GM21723 (cell line): ENCODE results near the gene SH3RF1.
A peak's percentile ranks its signal among the peaks of the same experiment; 100 is the strongest.

Source experiments
- ATAC-seq: cut with Tn5 transposase; IDR thresholded peaks from one replicate; pipeline ENCODE4 v1.9.1; 2021; ENCODE audit warnings: mild to moderate bottlenecking, moderate library complexity; ENCODE audit not compliant: unreplicated experiment

SH3RF1 gene

DNA sequence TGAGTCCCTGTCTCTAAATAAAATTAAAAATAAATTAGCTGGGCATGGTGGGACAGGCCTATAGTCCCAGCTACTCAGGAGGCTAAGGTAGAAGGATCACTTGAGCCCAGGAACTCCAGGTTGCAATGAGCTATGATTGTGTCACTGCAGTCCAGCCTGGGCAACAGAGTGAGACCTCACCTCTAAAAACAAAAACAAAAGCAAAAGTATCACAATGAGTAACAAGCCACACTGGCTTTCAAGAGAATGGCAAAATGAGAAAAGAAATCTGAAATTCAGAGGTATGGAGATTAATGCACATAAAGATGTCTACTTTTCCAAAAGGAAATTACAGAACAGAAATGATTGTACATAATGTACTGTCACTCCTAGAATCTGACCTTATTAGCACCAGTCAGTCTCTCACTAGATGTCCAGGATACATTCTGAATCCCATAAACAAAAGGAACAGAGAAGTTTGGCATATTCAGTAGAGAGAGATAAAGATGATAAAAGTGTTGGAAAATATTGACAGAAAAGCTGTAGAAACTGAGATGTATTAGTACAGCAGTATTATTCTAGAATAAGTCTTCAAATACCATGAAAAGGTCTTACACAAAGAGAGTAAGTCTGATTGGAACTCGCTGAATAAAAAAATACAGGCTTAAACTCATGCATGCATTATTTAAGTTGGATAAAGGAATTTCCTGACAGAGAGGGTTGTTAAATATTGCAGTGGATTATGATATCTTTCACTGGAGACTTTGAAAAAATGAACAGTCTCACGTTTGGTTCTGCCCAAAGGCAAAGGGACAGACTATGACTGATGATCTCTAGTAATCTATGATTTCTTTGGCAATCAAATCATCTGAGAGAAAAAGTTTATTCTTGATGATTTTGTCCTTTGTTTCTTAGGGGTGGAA, 102.5 kb downstream of the SH3RF1 start:
- ATAC-seq = peak; percentile 97

DNA sequence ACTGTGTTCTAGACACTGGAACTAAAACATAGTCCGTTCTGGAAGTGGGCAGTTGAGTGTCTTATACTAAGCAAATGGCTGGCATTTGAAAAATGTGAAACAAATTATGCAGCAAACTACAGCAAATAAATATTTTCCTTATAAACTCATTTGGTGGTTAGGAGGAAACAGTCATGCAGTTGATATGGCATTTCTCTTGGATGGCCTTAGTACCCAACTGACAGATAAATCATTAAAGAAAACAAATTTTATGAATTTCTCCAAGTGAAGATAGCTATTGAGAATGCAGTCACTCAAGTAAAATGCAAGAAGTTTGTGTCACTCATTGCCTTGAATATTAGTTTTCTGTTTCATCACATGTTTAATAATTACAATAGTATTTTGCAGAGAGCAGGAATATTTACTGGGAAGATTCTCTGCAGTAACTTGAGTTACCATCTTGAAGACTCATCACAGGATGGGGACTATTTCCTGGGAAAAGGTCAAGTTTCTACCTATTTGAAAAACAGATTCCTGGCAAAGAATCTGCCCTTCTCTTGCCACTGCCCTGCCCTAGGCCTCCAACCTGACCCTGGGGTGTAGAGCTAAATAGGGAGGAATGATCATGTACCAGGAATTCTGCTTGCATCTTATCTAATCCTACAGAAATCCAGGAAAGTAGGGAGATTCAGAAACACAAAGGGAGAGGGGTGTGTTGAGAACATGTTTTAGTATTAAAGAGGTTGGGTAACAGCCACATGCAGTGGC, 105.9 kb downstream of the SH3RF1 start:
- ATAC-seq = no peak

DNA sequence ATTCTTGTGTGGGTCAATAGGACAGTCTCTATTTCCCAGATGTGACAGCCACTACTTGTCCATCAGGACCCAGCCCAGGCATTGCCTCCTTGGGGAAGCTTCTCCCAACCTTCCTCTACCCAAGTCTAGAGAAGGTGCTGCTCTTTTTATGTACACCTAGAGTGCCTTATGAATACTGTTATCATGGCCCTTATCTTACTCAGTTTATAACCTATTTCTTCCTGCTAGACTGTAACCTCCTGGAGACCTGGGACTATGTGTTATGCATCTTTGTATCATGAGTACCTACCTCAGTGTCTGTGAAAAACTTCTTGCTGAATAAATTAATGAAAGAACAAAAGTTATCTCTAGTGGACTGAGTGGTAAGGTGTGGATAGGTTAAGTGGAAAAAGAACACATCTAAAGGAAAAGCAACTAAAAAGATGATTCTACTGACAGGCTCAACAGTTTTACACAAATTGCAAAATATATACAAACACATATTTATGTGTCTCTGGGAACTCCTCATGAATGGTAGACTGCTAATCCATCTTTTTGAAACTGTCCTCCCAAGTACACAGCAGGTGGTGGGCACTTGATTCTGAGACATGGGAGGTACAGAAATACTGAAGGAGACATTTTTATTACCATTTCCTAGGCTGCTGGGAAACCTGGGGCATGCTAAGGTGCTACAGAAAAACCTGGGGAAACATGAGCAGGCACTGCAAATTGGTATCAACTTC, 106.6 kb downstream of the SH3RF1 start:
- no peak for ATAC-seq

DNA sequence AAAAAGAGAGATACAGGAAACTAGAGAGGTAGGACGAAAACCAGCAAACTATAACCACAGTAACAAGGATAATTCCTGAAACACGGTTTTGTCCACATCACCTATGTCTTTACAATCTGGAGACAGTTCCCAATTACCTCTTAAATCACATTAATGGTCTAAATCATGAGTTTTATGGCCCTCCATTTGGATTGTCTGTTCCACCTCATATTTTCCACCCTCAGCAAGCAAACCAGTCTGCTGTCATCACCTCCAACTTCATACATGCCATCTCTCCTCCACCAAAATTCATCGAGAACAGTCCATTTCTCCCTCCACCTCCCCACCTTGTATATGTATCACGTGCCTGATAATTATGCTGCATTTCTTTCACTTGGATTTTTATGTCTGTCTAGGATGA, 107.3 kb downstream of the SH3RF1 start:
- no peak for ATAC-seq

DNA sequence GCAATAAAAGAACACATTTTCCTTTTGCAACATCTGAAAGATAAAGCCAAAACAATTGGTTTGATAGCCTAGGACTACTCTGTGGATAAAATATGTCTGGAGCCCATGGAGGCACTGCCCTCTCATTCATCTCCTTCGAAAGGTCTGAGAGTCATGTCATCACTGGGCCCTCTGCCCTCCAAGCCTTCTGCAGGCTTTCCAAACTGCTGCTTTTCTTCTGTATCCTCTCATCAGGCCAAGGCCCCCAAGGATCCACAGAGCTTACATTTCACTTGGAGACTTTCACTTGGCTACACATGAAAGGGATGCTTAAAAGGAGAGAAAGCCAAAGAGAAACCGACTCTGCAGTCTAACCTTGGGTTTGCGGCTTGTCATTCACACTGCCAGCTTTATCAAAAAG, 109.9 kb downstream of the SH3RF1 start:
- no peak for ATAC-seq

DNA sequence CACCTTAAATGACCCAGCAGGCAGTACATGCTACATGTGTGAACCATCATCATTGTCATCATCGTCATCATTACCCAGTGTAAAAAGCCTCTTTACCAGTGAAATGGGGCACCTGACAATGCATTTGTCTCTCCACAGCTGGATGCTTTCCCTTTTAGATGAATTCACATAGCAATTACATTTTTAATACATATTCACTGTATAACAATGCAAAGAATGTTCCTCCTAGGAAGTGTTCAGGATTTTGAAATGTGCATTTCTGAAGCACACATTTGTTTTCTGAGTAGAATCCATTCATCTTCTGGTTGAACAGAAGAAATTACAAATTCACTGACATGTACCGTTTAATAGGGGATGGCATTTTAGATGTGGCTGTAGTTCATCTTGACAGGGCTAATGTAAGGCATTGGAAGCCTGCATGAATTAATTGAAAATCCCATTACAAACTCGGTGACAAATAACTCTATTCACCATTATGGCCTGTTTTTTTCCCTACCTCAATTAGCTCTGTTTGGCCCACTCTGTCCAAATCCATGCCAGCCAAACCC, 111.1 kb downstream of the SH3RF1 start:
- ATAC-seq = no peak

DNA sequence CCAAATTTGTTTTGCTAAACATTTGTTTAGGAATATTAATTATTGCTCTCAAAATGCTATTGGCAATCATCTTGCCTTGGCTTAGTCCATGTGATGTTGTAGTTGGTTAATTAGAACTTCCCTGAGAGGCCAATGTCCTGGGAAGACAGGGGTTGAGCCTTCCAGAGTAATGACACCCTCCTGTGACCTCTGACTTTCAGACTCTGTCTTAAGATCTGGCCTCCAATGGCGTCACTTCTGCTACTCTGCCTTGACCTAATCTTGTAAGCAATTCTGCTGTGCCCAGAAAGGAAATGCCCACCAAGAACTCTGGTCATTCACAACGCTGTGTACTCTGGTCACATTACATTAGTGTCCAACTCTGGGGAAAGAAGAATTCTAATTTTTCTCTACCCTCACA, 111.9 kb downstream of the SH3RF1 start:
- no peak for ATAC-seq

DNA sequence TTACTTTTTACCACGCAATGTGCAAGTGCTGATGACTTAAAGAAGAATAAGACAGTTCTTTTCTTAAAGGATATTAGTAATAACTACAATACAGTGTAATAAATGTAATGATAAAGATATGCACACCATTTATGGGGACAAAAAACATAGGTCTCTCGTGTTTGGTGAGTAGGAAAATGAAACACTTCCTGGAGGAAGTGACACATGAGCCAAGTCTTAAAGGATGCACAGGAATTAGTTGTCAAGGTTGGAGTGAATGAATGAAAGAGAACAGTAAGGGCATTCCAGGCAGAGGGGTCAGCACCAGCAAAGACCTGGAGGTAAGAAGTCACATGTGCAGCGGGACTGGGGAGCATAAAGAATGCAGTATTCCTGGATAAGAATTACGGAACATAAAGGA, 112.7 kb downstream of the SH3RF1 start:
- ATAC-seq = no peak

DNA sequence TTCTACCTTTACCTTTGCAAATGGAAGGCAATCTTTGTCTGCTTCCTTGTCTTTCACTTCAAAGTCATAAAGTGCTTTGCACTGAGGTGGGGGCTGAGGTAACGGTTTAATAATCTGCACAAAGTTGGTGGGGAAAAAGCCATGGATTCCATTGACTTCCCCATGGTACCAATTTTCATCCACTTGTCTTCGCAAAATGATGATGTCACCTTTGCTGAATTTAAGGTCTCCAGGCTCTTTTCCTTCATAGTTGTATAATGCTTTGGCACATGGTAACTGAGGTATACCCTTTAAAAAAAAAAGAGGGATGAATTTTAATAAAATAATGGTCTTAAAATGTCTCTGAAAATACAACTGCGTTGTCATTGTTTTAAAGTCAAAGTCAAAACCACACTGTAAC, 114.4 kb downstream of the SH3RF1 start:
- no peak for ATAC-seq

DNA sequence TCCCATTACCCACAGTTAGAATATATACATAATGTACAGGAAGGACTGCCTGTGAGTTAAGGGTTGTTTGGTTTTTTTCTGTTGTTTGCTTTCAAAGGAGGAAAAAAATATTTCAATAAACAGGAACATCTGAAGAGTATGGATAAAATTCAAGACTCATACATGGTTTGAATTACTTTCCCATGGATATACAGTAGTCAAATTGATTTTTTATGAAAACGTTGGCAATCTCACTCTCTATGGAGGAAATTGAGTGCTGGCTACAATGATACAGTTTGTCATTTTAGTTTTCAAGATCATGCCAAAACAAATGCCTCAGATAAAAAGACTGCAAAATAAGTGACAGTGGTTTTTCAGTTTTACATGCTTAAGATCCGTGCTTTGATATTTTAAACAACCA, 116.6 kb downstream of the SH3RF1 start:
- ATAC-seq = no peak

DNA sequence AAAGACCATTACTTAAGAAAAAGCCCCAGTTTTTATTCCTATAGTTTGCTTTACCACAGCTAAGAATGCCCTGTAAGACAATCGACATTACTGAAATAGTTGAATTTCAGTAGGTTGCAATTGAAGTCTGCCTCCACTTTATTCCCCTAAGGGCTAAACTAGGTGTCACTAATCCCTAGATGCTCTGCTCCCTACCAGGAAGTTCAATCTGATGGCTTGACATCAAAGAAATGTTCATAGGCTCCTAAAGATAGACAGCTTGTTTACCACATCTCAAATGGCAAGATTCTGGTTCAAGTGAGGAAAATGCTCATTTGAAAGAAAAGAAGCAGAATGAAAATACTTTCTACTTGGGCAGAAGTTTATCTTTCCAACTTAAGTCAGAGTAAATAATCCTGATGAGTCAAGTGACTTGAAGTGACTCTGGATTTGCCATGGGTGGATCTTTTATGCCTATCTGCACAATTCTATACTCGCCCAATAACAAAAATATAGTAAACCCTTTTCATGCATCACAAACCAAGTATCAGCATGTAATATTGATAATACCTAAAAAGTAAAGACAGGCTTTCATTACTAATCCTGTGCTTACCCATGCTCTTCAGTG, 117.2 kb downstream of the SH3RF1 start:
- ATAC-seq = no peak

DNA sequence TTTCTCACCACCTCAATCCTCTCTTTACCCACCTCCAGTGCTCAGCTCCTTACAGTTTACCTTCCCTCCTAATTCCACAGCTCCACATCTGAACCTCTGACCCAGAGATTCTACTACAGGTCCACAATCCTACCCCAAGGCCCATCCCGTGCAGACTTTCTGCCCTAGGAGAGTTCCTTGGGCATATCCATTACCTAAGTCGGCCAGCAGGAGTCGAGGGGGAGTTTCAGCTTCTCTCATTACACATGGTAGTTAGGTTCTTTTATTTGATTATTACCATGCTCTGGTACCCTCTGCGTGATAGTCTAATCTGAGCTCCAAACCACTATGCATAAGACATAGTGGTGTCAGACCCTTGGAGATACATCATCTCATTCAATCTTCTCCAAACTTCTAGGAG, 117.9 kb downstream of the SH3RF1 start:
- ATAC-seq = no peak

DNA sequence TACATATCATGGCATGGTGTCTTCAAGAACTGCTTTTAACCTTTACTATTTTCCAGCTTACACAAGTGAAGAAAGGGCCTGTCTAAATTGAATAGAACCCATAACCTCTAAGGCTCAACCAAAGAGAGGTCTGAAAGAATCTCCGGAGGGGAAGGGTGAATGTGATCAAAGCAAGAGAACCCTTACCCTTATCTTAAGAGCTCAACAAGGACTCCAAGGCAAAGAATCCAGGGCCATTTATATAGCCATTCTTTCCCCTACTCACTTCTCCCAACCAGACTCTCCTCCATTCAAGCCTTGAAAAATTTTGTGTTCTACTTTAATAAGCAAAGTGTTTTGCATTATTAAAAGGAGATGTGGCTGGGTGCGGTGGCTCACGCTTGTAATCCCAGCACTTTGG, 118.7 kb downstream of the SH3RF1 start:
- no peak for ATAC-seq

DNA sequence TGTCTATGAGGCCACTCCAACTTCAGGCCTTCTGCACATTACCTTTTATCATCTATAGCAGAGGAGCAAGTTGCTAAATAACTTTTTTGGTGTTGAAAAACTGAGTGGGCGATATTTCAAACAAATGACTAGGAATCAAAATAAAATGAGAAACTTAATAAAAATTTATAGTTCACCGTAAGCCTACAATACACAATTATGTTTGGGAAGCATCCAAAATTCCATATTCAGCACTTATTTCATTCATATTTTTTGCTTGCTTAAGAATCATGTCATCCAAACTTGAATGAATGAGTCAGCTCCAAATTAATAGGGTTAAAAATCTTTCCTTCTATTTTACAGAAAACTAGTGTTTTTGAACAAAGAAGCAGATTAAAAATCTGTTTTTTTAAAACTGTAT, 119.1 kb downstream of the SH3RF1 start:
- ATAC-seq = no peak

DNA sequence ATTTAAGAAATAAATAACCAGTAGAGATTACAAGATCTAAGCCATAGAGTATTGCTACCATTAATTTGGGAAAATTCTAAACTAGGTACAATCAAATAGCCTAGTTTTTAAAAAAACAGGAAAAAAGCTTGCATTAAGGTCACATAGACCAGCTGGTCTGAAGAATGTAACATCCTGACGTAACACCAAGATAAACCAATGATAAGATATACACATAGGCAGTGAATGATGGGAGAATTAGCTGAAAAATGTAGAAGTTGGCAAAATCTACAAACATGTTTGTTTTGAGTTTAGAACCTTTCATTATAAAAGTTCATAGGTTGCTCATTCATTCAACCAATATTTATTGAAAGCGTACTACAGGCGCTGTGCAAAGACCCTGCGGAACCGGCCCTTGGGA, 120.0 kb downstream of the SH3RF1 start:
- no peak for ATAC-seq

DNA sequence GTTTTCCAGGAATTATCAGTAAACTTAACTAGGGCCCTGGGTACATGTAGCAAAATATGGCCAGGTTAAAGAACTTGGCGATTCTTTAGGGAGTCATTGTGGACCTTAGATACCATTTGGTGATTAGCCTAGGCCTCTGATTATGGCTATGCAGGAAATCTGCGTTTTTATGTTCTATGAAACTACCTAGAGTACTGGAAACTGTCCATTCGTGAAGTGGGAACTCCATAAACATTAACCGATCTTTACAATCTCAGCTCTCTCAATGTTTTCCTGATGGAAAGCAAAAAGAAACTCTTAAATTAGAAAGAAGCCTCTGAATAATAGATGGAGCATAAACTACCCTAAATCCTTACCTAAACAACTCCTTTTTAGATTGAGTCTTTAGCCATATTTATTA, 121.9 kb downstream of the SH3RF1 start:
- ATAC-seq = no peak

DNA sequence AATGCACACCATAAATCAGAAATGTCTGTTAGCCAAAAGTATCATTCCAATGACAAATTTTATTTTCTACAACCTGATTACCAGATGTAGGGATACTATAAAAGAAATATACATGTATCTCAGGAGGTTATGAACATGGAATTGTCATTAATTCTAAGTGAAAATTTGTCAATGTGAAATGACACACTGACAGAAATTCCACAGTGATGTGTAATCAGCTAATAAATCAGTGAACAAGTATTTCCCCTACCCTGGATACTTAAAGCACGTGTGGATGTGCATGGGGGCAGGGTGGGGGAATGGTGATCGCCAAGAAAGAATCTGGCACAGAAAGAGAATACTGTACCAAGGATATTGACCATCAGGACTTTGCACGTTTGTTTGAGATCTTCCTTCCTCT, 123.6 kb downstream of the SH3RF1 start:
- no peak for ATAC-seq

DNA sequence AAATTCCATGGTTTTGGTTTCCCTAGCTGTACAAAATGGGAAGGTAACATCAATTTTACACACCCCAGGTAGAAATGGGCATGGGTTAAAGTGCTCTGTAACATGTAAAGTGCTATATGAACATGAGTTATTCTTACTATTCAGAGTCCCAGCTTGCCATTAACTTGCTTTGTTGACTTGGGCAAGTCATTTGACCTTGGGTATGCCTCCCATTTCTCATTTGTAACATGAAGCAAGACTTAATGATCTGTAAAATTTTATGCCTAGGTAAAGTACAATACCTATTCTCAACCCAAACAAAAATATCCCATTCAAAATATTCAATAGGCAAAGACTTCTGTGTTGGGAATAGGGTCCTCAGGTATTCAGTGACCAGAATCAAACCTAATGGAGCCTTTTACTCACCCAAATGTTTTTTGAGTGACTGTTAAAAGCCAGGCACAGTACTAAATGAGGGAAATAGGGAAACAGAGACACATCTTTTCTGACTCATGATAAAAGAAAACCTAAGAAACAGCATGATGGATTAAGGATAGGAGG, 126.6 kb downstream of the SH3RF1 start:
- ATAC-seq = no peak

DNA sequence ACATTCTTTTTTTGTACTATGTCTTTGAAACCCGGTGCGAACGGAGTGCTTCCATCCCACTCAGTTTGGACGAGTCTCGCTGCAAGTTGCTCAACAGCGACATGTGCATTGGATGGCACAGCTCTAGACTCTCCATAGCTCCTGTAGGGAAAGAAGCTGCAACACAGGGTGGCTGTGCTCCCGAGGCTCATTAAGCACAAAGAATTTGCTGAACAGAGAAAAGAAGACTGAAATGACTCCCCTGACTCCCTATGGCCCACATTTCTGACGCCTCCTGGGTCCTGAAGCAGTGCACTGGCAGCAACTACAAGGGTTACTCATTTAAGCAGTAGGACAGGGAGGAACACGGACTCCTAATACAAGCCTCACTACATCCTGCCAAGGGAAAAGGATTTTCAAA, 127.4 kb downstream of the SH3RF1 start:
- no peak for ATAC-seq

DNA sequence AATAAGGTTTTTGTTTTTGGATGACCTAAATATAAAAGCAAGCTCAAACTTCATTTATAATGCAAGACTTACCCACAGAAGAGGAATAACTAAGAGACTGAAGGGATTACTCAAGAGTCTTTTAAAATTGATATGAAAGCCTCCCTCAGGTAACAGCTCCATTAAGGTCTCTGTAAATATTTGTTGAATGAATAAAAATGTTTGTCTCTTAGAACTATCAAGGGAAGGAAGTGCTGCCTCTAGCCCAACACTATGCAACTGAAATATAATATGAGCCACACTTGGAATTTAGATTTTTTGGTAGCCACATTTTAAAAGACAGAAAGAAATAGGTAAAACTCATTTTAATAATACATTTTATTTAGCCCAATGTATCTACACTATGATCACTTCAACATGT, 127.8 kb downstream of the SH3RF1 start:
- no peak for ATAC-seq

DNA sequence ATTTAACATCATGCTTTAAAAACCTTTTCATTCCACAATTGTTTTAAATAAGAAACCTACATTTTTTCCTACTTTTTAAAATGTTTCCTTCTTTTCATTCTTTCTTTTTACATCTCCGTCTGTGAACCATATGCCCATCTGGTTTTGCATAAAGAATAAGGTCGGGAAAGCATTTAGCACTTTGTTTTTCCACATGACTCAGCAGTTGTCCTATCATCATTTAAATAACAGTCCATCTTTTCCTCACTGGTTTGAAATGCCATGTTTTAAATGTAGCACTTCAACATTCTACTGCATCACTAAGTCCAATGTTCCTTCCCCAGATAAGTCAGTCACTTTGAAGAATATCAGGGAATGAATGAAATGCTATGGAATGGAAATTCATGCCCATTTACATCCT, 128.4 kb downstream of the SH3RF1 start:
- ATAC-seq = no peak
